ENCODE measurements around the gene UGT3A2.
"Not testable (repeated sequence)": the region's sequence is repeated elsewhere in the genome, so short reads cannot be mapped to it uniquely, and the experiment has no call there.

The UGT3A2 gene

GRCh38 chr5:36028816-36029465 lies 37.7 kb downstream of the UGT3A2 start:
- Histone ChIP-seq H3K9me3 (ENCODE audit: low read length) (no peaks in the 10 kb centered on the region), H3K36me3 (ENCODE audit: insufficient read depth, low read length) (no peaks in the 10 kb centered on the region), H3K27me3 (ENCODE audit: control insufficient read depth in 1 of 2, insufficient read depth in 2 of 2, low read length in 2 of 2) (no peaks in the 10 kb centered on the region), H3K27ac (ENCODE audit: low read depth, low read length) (no peak overlapping the region), H3K4me1 (ENCODE audit: insufficient read depth, low read length) (no peaks in the 10 kb centered on the region), H3K4me3 (ENCODE audit: low read depth in 1 of 2, low read length in 2 of 2) (no peak overlapping the region), H3K9ac (ENCODE audit: low read length) (no peak overlapping the region)

- Histone ChIP-seq H3K27me3 (ENCODE audit: control insufficient read depth in 1 of 2, insufficient read depth in 2 of 2, low read length in 2 of 2) (no peaks in the 10 kb centered on the region), H3K4me1 (ENCODE audit: insufficient read depth, low read length) (no peaks in the 10 kb centered on the region), H3K27ac (ENCODE audit: low read depth, low read length) (no peak overlapping the region), H3K9ac (ENCODE audit: low read length) (no peak overlapping the region), H3K9me3 (ENCODE audit: low read length) (no peaks in the 10 kb centered on the region), H3K4me3 (ENCODE audit: low read depth in 1 of 2, low read length in 2 of 2) (no peak overlapping the region), H3K36me3 (ENCODE audit: insufficient read depth, low read length) (no peaks in the 10 kb centered on the region)
Measured at GRCh38 chr5:36027711-36028110, 39.0 kb downstream of the UGT3A2 start.

- H3K9ac ChIP-seq (ENCODE audit: low read length) = no peak overlapping the region
- H3K27ac ChIP-seq (ENCODE audit: low read depth, low read length) = no peak overlapping the region
- H3K4me3 ChIP-seq (ENCODE audit: low read depth in 1 of 2, low read length in 2 of 2) = no peak overlapping the region
- H3K4me1 ChIP-seq (ENCODE audit: insufficient read depth, low read length) = no peaks in the 10 kb centered on the region
- H3K27me3 ChIP-seq (ENCODE audit: control insufficient read depth in 1 of 2, insufficient read depth in 2 of 2, low read length in 2 of 2) = no peaks in the 10 kb centered on the region
- no peaks in the 10 kb centered on the region for H3K9me3 ChIP-seq (ENCODE audit: low read length)
- no peaks in the 10 kb centered on the region for H3K36me3 ChIP-seq (ENCODE audit: insufficient read depth, low read length)
Measured at GRCh38 chr5:36026706-36027465, 39.8 kb downstream of the UGT3A2 start.

- H3K36me3 ChIP-seq (ENCODE audit: insufficient read depth, low read length); H3K4me3 ChIP-seq (ENCODE audit: low read depth in 1 of 2, low read length in 2 of 2); H3K9ac ChIP-seq (ENCODE audit: low read length); H3K27ac ChIP-seq (ENCODE audit: low read depth, low read length); H3K27me3 ChIP-seq (ENCODE audit: control insufficient read depth in 1 of 2, insufficient read depth in 2 of 2, low read length in 2 of 2); H3K9me3 ChIP-seq (ENCODE audit: low read length); H3K4me1 ChIP-seq (ENCODE audit: insufficient read depth, low read length): not testable (repeated sequence)
Measured at GRCh38 chr5:36022246-36022645, 44.4 kb downstream of the UGT3A2 start.

GRCh38 chr5:36019584-36019983 lies 47.1 kb downstream of the UGT3A2 start:
- not testable (repeated sequence) for H3K9me3 ChIP-seq (ENCODE audit: low read length)

GRCh38 chr5:36017622-36018021 lies 49.1 kb downstream of the UGT3A2 start:
- Histone ChIP-seq H3K4me3 (ENCODE audit: low read depth in 1 of 2, low read length in 2 of 2) (no peak overlapping the region), H3K27me3 (ENCODE audit: control insufficient read depth in 1 of 2, insufficient read depth in 2 of 2, low read length in 2 of 2) (no peaks in the 10 kb centered on the region), H3K36me3 (ENCODE audit: insufficient read depth, low read length) (no peaks in the 10 kb centered on the region), H3K9ac (ENCODE audit: low read length) (no peak overlapping the region), H3K9me3 (ENCODE audit: low read length) (no peaks in the 10 kb centered on the region), H3K27ac (ENCODE audit: low read depth, low read length) (no peak overlapping the region), H3K4me1 (ENCODE audit: insufficient read depth, low read length) (no peaks in the 10 kb centered on the region)

More at GRCh38 chr5:36019584-36019983, 47.1 kb downstream of the UGT3A2 start:
- H3K27me3 ChIP-seq (ENCODE audit: control insufficient read depth in 1 of 2, insufficient read depth in 2 of 2, low read length in 2 of 2); H3K4me3 ChIP-seq (ENCODE audit: low read depth in 1 of 2, low read length in 2 of 2); H3K9ac ChIP-seq (ENCODE audit: low read length); H3K4me1 ChIP-seq (ENCODE audit: insufficient read depth, low read length); H3K36me3 ChIP-seq (ENCODE audit: insufficient read depth, low read length); H3K27ac ChIP-seq (ENCODE audit: low read depth, low read length): not testable (repeated sequence)

GRCh38 chr5:36017004-36017403 lies 49.7 kb downstream of the UGT3A2 start:
- H3K9ac ChIP-seq (ENCODE audit: low read length) = no peak overlapping the region
- H3K27ac ChIP-seq (ENCODE audit: low read depth, low read length) = no peak overlapping the region
- H3K36me3 ChIP-seq (ENCODE audit: insufficient read depth, low read length) = no peaks in the 10 kb centered on the region
- H3K4me1 ChIP-seq (ENCODE audit: insufficient read depth, low read length) = no peaks in the 10 kb centered on the region
- no peaks in the 10 kb centered on the region for H3K9me3 ChIP-seq (ENCODE audit: low read length)
- H3K27me3 ChIP-seq (ENCODE audit: control insufficient read depth in 1 of 2, insufficient read depth in 2 of 2, low read length in 2 of 2) = no peaks in the 10 kb centered on the region
- no peak overlapping the region for H3K4me3 ChIP-seq (ENCODE audit: low read depth in 1 of 2, low read length in 2 of 2)

GRCh38 chr5:36013182-36013581 lies 53.5 kb downstream of the UGT3A2 start:
- no peak overlapping the region for H3K4me3 ChIP-seq (ENCODE audit: low read depth in 1 of 2, low read length in 2 of 2)
- no peaks in the 10 kb centered on the region for H3K36me3 ChIP-seq (ENCODE audit: insufficient read depth, low read length)
- H3K27me3 ChIP-seq (ENCODE audit: control insufficient read depth in 1 of 2, insufficient read depth in 2 of 2, low read length in 2 of 2) = no peaks in the 10 kb centered on the region
- H3K27ac ChIP-seq (ENCODE audit: low read depth, low read length) = no peak overlapping the region
- no peak overlapping the region for H3K9ac ChIP-seq (ENCODE audit: low read length)
- H3K9me3 ChIP-seq (ENCODE audit: low read length) = no peaks in the 10 kb centered on the region
- no peaks in the 10 kb centered on the region for H3K4me1 ChIP-seq (ENCODE audit: insufficient read depth, low read length)

GRCh38 chr5:36009698-36010097 lies 57.0 kb downstream of the UGT3A2 start:
- no peak overlapping the region for H3K9ac ChIP-seq (ENCODE audit: low read length)
- H3K4me1 ChIP-seq (ENCODE audit: insufficient read depth, low read length) = no peaks in the 10 kb centered on the region
- H3K4me3 ChIP-seq (ENCODE audit: low read depth in 1 of 2, low read length in 2 of 2) = no peak overlapping the region
- H3K36me3 ChIP-seq (ENCODE audit: insufficient read depth, low read length) = no peaks in the 10 kb centered on the region
- no peaks in the 10 kb centered on the region for H3K9me3 ChIP-seq (ENCODE audit: low read length)
- no peaks in the 10 kb centered on the region for H3K27me3 ChIP-seq (ENCODE audit: control insufficient read depth in 1 of 2, insufficient read depth in 2 of 2, low read length in 2 of 2)
- H3K27ac ChIP-seq (ENCODE audit: low read depth, low read length) = no peak overlapping the region

GRCh38 chr5:36007366-36007765 lies 59.3 kb downstream of the UGT3A2 start:
- H3K4me3 ChIP-seq (ENCODE audit: low read depth in 1 of 2, low read length in 2 of 2) = no peak overlapping the region
- H3K9me3 ChIP-seq (ENCODE audit: low read length) = no peaks in the 10 kb centered on the region
- H3K27ac ChIP-seq (ENCODE audit: low read depth, low read length) = no peak overlapping the region
- H3K36me3 ChIP-seq (ENCODE audit: insufficient read depth, low read length) = no peaks in the 10 kb centered on the region
- no peak overlapping the region for H3K9ac ChIP-seq (ENCODE audit: low read length)
- no peaks in the 10 kb centered on the region for H3K4me1 ChIP-seq (ENCODE audit: insufficient read depth, low read length)
- H3K27me3 ChIP-seq (ENCODE audit: control insufficient read depth in 1 of 2, insufficient read depth in 2 of 2, low read length in 2 of 2) = no peaks in the 10 kb centered on the region

GRCh38 chr5:36006163-36006562 lies 60.5 kb downstream of the UGT3A2 start:
- Histone ChIP-seq H3K4me1 (ENCODE audit: insufficient read depth, low read length) (no peaks in the 10 kb centered on the region), H3K27me3 (ENCODE audit: control insufficient read depth in 1 of 2, insufficient read depth in 2 of 2, low read length in 2 of 2) (no peaks in the 10 kb centered on the region), H3K27ac (ENCODE audit: low read depth, low read length) (no peak overlapping the region), H3K9ac (ENCODE audit: low read length) (no peak overlapping the region), H3K9me3 (ENCODE audit: low read length) (no peaks in the 10 kb centered on the region), H3K4me3 (ENCODE audit: low read depth in 1 of 2, low read length in 2 of 2) (no peak overlapping the region), H3K36me3 (ENCODE audit: insufficient read depth, low read length) (no peaks in the 10 kb centered on the region)

GRCh38 chr5:36001032-36001431 lies 65.7 kb downstream of the UGT3A2 start:
- no peaks in the 10 kb centered on the region for H3K27me3 ChIP-seq (ENCODE audit: control insufficient read depth in 1 of 2, insufficient read depth in 2 of 2, low read length in 2 of 2)
- H3K4me1 ChIP-seq (ENCODE audit: insufficient read depth, low read length) = no peaks in the 10 kb centered on the region
- no peak overlapping the region for H3K27ac ChIP-seq (ENCODE audit: low read depth, low read length)
- no peak overlapping the region for H3K4me3 ChIP-seq (ENCODE audit: low read depth in 1 of 2, low read length in 2 of 2)
- H3K9ac ChIP-seq (ENCODE audit: low read length) = no peak overlapping the region
- no peaks in the 10 kb centered on the region for H3K36me3 ChIP-seq (ENCODE audit: insufficient read depth, low read length)
- H3K9me3 ChIP-seq (ENCODE audit: low read length) = no peaks in the 10 kb centered on the region

All from muscle layer of colon (tissue), 2 donors.